GM12878 (cell line): ENCODE measurements around the gene SUGCT. TPM values are rescaled to one million over a fixed set of nuclear protein-coding genes. Genes with fewer than 3 reads are reported as not detected.

Experiments used
- ATAC-seq: fragments of 200-7000 bp; cut with Tn5 transposase; 3 replicates; pipeline ENCODE4 v1.9.1; 2020; ENCODE audit warnings: mild to moderate bottlenecking, moderate library complexity
- BruUV-seq: library from RNA; stranded (reverse); fragments of 400-500 nt; replicated peaks from 2 replicates; lab custom pipeline; 2021; lab: Mats Ljungman, UMichigan
- CTCF ChIA-PET: fragments of 300-600 bp; sonication (Branson Sonifier 250); formaldehyde crosslinking; extraction: SDS; loops from one replicate; lab custom pipeline; 2021; ENCODE audit warnings: inconsistent platforms; lab: Yijun Ruan, JAX
- POLR2A ChIA-PET: fragments of 350-600 bp; formaldehyde crosslinking; extraction: SDS; loops from one replicate; lab custom pipeline; 2021; ENCODE audit warnings: inconsistent platforms; lab: Charles Lee
- RAD21 ChIA-PET: fragments of 300-600 bp; sonication (Branson Sonifier 250); formaldehyde crosslinking; loops from one replicate; lab custom pipeline; 2023; ENCODE audit warnings: antibody characterized with exemption; ENCODE audit not compliant: unreplicated experiment; lab: Charles Lee
- SMC1A ChIA-PET: fragments of 300-600 bp; sonication (Branson Sonifier 250); formaldehyde crosslinking; loops from one replicate; lab custom pipeline; 2023; ENCODE audit not compliant: unreplicated experiment, uncharacterized antibody; lab: Charles Lee
- DNase-seq: peaks from one replicate; pipeline ENCODE4 v3.0.0-alpha.2; 2011; ENCODE audit warnings: low read depth, low spot score
- FAIRE-seq: peaks from 3 replicates; lab custom pipeline; 2011; peaks lifted over from hg19 to GRCh38; lab: Jason Lieb, UNC
- H2AFZ ChIP-seq: 2 replicates; pipeline ENCODE4 v1.6.0; 2011; ENCODE audit warnings: low read depth, low read length, control low read depth; ENCODE audit not compliant: control insufficient read depth
- H3K27ac ChIP-seq: 2 replicates; pipeline ENCODE4 v1.5.1; 2011; ENCODE audit warnings: control low read depth; ENCODE audit not compliant: control insufficient read depth, insufficient read depth
- H3K27me3 ChIP-seq, 2 experiments: replicated peaks in 1 of 2; 2 replicates each; pipeline versions ENCODE4 v1.6.0 to v1.6.1; 2011; ENCODE audit warnings: low read length in 1 of 2; ENCODE audit not compliant: control insufficient read depth in 2 of 2, insufficient read depth in 2 of 2
- H3K36me3 ChIP-seq, 2 experiments: 2 replicates each; pipeline ENCODE4 v1.5.1; 2011; ENCODE audit warnings: low read length in 1 of 2; ENCODE audit not compliant: control insufficient read depth in 2 of 2, insufficient read depth in 2 of 2
- H3K4me1 ChIP-seq: 2 replicates; pipeline ENCODE4 v1.6.1; 2011; ENCODE audit warnings: mild to moderate bottlenecking, low read length, moderate library complexity, mixed read lengths; ENCODE audit not compliant: control insufficient read depth, insufficient read depth
- H3K4me2 ChIP-seq: 2 replicates; pipeline ENCODE4 v1.6.0; 2011; ENCODE audit warnings: control low read depth; ENCODE audit not compliant: control insufficient read depth, insufficient read depth
- H3K4me3 ChIP-seq: fragments of 200-600 bp; sonication (generic); 2 replicates; pipeline ENCODE4 v1.5.1; 2016
- H3K79me2 ChIP-seq: 2 replicates; pipeline ENCODE4 v1.6.0; 2011; ENCODE audit warnings: low read length; ENCODE audit not compliant: control insufficient read depth, insufficient read depth
- H3K9ac ChIP-seq: 2 replicates; pipeline ENCODE4 v1.8.0; 2011; ENCODE audit warnings: low read length, control low read depth, mixed read lengths; ENCODE audit not compliant: control insufficient read depth, insufficient read depth
- H3K9me3 ChIP-seq: replicated peaks from 3 replicates; pipeline ENCODE4 v1.5.1; 2011; ENCODE audit warnings: mild to moderate bottlenecking, low read length; ENCODE audit not compliant: control insufficient read depth, insufficient read depth
- H4K20me1 ChIP-seq: 2 replicates; pipeline ENCODE4 v1.6.0; 2011; ENCODE audit not compliant: control insufficient read depth, insufficient read depth
- ETV6 ChIP-seq, 2 experiments: fragments of 450-650 bp in 1 of 2; IDR thresholded peaks in 1 of 2; conservative IDR thresholded peaks in 1 of 2; 2 replicates each; pipeline ENCODE4 v1.6.1; 2014; ENCODE audit warnings: antibody characterized with exemption in 1 of 2, borderline replicate concordance in 1 of 2, low read depth in 1 of 2, mild to moderate bottlenecking in 1 of 2, moderate library complexity in 1 of 2
- KDM1A ChIP-seq: fragments of 200-600 bp; sonication (generic); IDR thresholded peaks from 2 replicates; pipeline ENCODE4 v1.6.1; 2016; ENCODE audit warnings: borderline replicate concordance
- NR2F1 ChIP-seq: fragments of 450-650 bp; conservative IDR thresholded peaks from 2 replicates; pipeline ENCODE4 v1.6.1; 2017; ENCODE audit warnings: mild to moderate bottlenecking
- PAX8 ChIP-seq: fragments of 450-650 bp; IDR thresholded peaks from 2 replicates; pipeline ENCODE4 v1.6.1; 2017; ENCODE audit warnings: mild to moderate bottlenecking, moderate library complexity
- SUZ12 ChIP-seq: fragments of 200-600 bp; sonication (generic); IDR thresholded peaks from one replicate; pipeline ENCODE4 v1.6.1; 2018; ENCODE audit warnings: antibody characterized with exemption, mild to moderate bottlenecking; ENCODE audit not compliant: unreplicated experiment
- YBX1 ChIP-seq: fragments of 450-650 bp; IDR thresholded peaks from 2 replicates; pipeline ENCODE4 v1.6.1; 2016; ENCODE audit warnings: antibody characterized with exemption
- WGBS: methylation state at CpG from one replicate; pipeline ENCODE4 v1.1.6; 2016; ENCODE audit warnings: low lambda C conversion rate; ENCODE audit not compliant: insufficient replicate concordance, insufficient coverage; ENCODE audit errors: missing lambda C conversion rate; 5-methylcytosine and 5-hydroxymethylcytosine counted together
- in situ Hi-C: fragments of 300-500 bp; cut with MboI; formaldehyde crosslinking; loops from 9 replicates; pipeline ENCODE4 v1.14.3; 2018; ENCODE audit warnings: mixed read lengths
- intact Hi-C: fragments of 100-400 bp; cut with micrococcal nuclease; formaldehyde crosslinking; loops from one replicate; pipeline ENCODE4 v1.14.2; 2022; ENCODE audit not compliant: unreplicated experiment
- polyA plus RNA-seq, 11 experiments: library from polyadenylated mRNA; depleted of rRNA in 4 of 11; unstranded in 6 of 11; stranded (reverse) in 5 of 11; fragments of >200 nt; fragmentation: Nextera tagmentation in 4 of 11; fragmentation: Illumina TruSeq in 1 of 11; extraction: Ambion mirVana in 4 of 11; extraction: Trizol in 1 of 11; gene quantifications; 1 replicate in 1 of 11; 2 replicates in 10 of 11; pipeline versions ENCODE4 v1.2.1 to v1.2.3, GENCODE V29; 2011 to 2016; ENCODE audit warnings: inconsistent platforms in 2 of 11, missing spikeins in 2 of 11, low read depth in 1 of 11
- total RNA-seq, 4 experiments: library from RNA; depleted of rRNA in 3 of 4; stranded (reverse); fragments of >200 nt in 3 of 4; fragmentation: Illumina TruSeq in 1 of 4; extraction: Trizol in 1 of 4; gene quantifications; 2 replicates each; pipeline versions ENCODE4 v1.2.1 to v1.2.3, GENCODE V29; 2013 to 2021
- TF ChIP-seq, protein P1 (sequence below): IDR thresholded peaks from 2 replicates; pipeline ENCODE4 v1.6.1; 2012; ENCODE audit warnings: low read depth, low read length, improper control_type of control experiment
- TF ChIP-seq, protein P2 (sequence below): fragments of 450-650 bp; IDR thresholded peaks from 2 replicates; pipeline ENCODE4 v1.6.1; 2017; ENCODE audit warnings: mild to moderate bottlenecking
- TF ChIP-seq, protein P3 (sequence below): IDR thresholded peaks from 2 replicates; pipeline ENCODE4 v1.6.1; 2012; ENCODE audit warnings: improper control_type of control experiment, low read depth, low read length; ENCODE audit not compliant: insufficient replicate concordance
- TF ChIP-seq, protein P4 (sequence below): fragments of 450-650 bp; IDR thresholded peaks from 2 replicates; pipeline ENCODE4 v1.6.1; 2017; ENCODE audit warnings: mild to moderate bottlenecking, moderate library complexity

Gene SUGCT
- total and polyA plus RNA-seq, 10 of the 15 experiments (the other 5 are each of a cell fraction or from before 2014, with no cell fraction given) = 0.08 to 1.2 (median 0.67) TPM; not detected in 1

DNA sequence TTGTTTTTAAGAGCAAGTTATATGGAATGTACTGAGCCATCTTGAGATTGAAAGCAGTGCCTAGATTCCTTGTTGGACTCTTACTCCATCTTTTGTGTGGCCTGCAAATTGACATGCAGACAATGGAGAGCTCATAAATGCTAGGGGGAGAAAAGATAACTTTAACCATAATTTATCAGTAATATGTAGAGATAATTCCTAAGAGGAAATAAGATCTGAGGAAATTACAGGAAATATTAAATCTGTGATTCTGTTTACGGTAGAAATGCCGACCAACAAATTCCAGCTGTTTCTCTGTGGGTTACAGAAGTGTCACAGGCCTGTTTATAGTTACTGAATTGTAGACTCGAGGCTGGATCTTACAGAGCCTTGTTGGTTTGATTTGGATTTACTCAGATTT, 348.0 kb downstream of the SUGCT start:
- H3K4me1 ChIP-seq = no peaks in the 10 kb centered on the region
- H4K20me1 ChIP-seq = no peaks in the 10 kb centered on the region
- no peaks in the 10 kb centered on the region for H3K9me3 ChIP-seq
- RAD21 ChIA-PET = no interaction called here
- 61% methylated on average over 3 of the region's 3 CpGs for WGBS
- no peak for FAIRE-seq
- intact Hi-C loops (no loop called here), in situ Hi-C loops (no loop called here)
- no peaks in the 10 kb centered on the region for H3K36me3 ChIP-seq
- no peaks in the 10 kb centered on the region for H3K79me2 ChIP-seq
- SMC1A ChIA-PET = no interaction called here
- no peak overlapping the region for H3K4me2 ChIP-seq
- no TSS peak for BruUV-seq
- no peak for ATAC-seq
- H3K27me3 ChIP-seq = no peaks in the 10 kb centered on the region
- no peak for DNase-seq
- H2AFZ ChIP-seq = no peak overlapping the region
- CTCF ChIA-PET = interaction anchor here (1.2 to 1.6 kb wide), 2 partner anchors 8 to 10 kb away, joined by 3 to 7 read pairs; no protein-coding TSS in a partner anchor
- H3K27ac ChIP-seq = no peak overlapping the region
- H3K4me3 ChIP-seq = no peak overlapping the region
- H3K9ac ChIP-seq = no peak overlapping the region
- POLR2A ChIA-PET = no interaction called here
- TF ChIP-seq KDM1A = no peak
- no peak for TF ChIP-seq ETV6 (conservative IDR thresholded peaks at IDR 0.05 in 1 of 2, IDR thresholded peaks at IDR 0.05 in 1 of 2; ENCODE audit: borderline replicate concordance in 1 of 2, low read depth in 1 of 2)
- TF ChIP-seq, protein P1, sequence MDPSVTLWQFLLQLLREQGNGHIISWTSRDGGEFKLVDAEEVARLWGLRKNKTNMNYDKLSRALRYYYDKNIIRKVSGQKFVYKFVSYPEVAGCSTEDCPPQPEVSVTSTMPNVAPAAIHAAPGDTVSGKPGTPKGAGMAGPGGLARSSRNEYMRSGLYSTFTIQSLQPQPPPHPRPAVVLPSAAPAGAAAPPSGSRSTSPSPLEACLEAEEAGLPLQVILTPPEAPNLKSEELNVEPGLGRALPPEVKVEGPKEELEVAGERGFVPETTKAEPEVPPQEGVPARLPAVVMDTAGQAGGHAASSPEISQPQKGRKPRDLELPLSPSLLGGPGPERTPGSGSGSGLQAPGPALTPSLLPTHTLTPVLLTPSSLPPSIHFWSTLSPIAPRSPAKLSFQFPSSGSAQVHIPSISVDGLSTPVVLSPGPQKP = no peak
- TF ChIP-seq NR2F1 = no peak
- TF ChIP-seq, protein P2, sequence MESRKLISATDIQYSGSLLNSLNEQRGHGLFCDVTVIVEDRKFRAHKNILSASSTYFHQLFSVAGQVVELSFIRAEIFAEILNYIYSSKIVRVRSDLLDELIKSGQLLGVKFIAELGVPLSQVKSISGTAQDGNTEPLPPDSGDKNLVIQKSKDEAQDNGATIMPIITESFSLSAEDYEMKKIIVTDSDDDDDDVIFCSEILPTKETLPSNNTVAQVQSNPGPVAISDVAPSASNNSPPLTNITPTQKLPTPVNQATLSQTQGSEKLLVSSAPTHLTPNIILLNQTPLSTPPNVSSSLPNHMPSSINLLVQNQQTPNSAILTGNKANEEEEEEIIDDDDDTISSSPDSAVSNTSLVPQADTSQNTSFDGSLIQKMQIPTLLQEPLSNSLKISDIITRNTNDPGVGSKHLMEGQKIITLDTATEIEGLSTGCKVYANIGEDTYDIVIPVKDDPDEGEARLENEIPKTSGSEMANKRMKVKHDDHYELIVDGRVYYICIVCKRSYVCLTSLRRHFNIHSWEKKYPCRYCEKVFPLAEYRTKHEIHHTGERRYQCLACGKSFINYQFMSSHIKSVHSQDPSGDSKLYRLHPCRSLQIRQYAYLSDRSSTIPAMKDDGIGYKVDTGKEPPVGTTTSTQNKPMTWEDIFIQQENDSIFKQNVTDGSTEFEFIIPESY = no peak
- TF ChIP-seq SUZ12 = no peak
- TF ChIP-seq, protein P3, sequence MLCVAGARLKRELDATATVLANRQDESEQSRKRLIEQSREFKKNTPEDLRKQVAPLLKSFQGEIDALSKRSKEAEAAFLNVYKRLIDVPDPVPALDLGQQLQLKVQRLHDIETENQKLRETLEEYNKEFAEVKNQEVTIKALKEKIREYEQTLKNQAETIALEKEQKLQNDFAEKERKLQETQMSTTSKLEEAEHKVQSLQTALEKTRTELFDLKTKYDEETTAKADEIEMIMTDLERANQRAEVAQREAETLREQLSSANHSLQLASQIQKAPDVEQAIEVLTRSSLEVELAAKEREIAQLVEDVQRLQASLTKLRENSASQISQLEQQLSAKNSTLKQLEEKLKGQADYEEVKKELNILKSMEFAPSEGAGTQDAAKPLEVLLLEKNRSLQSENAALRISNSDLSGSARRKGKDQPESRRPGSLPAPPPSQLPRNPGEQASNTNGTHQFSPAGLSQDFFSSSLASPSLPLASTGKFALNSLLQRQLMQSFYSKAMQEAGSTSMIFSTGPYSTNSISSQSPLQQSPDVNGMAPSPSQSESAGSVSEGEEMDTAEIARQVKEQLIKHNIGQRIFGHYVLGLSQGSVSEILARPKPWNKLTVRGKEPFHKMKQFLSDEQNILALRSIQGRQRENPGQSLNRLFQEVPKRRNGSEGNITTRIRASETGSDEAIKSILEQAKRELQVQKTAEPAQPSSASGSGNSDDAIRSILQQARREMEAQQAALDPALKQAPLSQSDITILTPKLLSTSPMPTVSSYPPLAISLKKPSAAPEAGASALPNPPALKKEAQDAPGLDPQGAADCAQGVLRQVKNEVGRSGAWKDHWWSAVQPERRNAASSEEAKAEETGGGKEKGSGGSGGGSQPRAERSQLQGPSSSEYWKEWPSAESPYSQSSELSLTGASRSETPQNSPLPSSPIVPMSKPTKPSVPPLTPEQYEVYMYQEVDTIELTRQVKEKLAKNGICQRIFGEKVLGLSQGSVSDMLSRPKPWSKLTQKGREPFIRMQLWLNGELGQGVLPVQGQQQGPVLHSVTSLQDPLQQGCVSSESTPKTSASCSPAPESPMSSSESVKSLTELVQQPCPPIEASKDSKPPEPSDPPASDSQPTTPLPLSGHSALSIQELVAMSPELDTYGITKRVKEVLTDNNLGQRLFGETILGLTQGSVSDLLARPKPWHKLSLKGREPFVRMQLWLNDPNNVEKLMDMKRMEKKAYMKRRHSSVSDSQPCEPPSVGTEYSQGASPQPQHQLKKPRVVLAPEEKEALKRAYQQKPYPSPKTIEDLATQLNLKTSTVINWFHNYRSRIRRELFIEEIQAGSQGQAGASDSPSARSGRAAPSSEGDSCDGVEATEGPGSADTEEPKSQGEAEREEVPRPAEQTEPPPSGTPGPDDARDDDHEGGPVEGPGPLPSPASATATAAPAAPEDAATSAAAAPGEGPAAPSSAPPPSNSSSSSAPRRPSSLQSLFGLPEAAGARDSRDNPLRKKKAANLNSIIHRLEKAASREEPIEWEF = no peak
- no peak for TF ChIP-seq PAX8
- TF ChIP-seq YBX1 = no peak
- TF ChIP-seq, protein P4, sequence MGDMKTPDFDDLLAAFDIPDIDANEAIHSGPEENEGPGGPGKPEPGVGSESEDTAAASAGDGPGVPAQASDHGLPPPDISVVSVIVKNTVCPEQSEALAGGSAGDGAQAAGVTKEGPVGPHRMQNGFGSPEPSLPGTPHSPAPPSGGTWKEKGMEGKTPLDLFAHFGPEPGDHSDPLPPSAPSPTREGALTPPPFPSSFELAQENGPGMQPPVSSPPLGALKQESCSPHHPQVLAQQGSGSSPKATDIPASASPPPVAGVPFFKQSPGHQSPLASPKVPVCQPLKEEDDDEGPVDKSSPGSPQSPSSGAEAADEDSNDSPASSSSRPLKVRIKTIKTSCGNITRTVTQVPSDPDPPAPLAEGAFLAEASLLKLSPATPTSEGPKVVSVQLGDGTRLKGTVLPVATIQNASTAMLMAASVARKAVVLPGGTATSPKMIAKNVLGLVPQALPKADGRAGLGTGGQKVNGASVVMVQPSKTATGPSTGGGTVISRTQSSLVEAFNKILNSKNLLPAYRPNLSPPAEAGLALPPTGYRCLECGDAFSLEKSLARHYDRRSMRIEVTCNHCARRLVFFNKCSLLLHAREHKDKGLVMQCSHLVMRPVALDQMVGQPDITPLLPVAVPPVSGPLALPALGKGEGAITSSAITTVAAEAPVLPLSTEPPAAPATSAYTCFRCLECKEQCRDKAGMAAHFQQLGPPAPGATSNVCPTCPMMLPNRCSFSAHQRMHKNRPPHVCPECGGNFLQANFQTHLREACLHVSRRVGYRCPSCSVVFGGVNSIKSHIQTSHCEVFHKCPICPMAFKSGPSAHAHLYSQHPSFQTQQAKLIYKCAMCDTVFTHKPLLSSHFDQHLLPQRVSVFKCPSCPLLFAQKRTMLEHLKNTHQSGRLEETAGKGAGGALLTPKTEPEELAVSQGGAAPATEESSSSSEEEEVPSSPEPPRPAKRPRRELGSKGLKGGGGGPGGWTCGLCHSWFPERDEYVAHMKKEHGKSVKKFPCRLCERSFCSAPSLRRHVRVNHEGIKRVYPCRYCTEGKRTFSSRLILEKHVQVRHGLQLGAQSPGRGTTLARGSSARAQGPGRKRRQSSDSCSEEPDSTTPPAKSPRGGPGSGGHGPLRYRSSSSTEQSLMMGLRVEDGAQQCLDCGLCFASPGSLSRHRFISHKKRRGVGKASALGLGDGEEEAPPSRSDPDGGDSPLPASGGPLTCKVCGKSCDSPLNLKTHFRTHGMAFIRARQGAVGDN = no peak
